ENCODE results near the gene HMGCL.

HMGCL gene

DNA sequence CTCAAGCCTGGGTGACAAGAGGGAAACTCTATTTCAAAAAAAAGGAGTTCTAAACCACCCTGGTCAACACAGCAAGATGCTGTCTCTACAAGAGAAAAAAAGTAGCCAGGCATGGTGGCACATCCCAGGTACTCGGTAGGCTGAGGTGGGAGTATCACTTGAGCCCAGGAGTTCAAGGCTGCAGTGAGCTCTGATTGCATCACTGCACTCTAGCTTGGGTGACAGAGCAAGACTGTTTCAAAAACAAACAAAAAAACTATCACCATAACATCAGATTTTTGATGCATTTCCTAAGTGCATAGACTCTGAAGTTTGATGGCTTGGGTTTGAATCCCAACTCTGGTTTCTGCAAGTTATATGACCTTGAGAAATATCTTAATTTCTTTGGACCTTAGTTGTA is 72.3 kb downstream of the HMGCL start:
- Histone ChIP-seq H3K36me3 (ENCODE audit: control insufficient read depth, insufficient read depth, low read length) (peaks cover 13% of the 10 kb centered on the region), H3K9ac (ENCODE audit: low read length) (no peak overlapping the region), H3K4me3 (ENCODE audit: low read length) (no peak overlapping the region), H3K9me3 (ENCODE audit: control insufficient read depth, low read length) (no peaks in the 10 kb centered on the region), H3K27me3 (ENCODE audit: control insufficient read depth, insufficient read depth, low read length) (no peaks in the 10 kb centered on the region), H3K4me1 (ENCODE audit: control insufficient read depth, insufficient read depth, low read length) (peaks cover 4% of the 10 kb centered on the region)
